Astrocyte (in vitro differentiated cells and primary cell): Measurements from ENCODE around the gene FAF1.

Experiments used
- CTCF ChIP-seq: IDR thresholded peaks from 2 replicates; pipeline ENCODE4 v1.5.1; 2011; ENCODE audit warnings: low read depth, mild to moderate bottlenecking, inconsistent platforms, low read length, moderate library complexity; ENCODE audit not compliant: insufficient read depth
- EZH2 ChIP-seq: IDR thresholded peaks from 2 replicates; pipeline ENCODE4 v1.6.1; 2012; ENCODE audit warnings: mild to moderate bottlenecking, low read length, inconsistent platforms; ENCODE audit not compliant: insufficient read depth

- TF ChIP-seq CTCF = no peak
- no peak for TF ChIP-seq EZH2
Measured at GRCh38 chr1:50419907-50420677, 540.0 kb downstream of the FAF1 start.
